Keratinocyte (primary cell): Measurements from ENCODE around the gene TIPIN. TPM values are rescaled to one million over a fixed set of nuclear protein-coding genes. Genes with fewer than 3 reads are reported as not detected.

Source experiments
- DNase-seq: peaks from one replicate; pipeline ENCODE4 v3.0.0-alpha.2; 2011; ENCODE audit warnings: low read depth, missing footprints, low spot score
- FAIRE-seq: peaks from 2 replicates; lab custom pipeline; 2011; peaks lifted over from hg19 to GRCh38; lab: Jason Lieb, UNC
- H2AFZ ChIP-seq: 2 replicates; pipeline ENCODE4 v1.6.0; 2012; ENCODE audit warnings: low read length, control low read depth, inconsistent platforms; ENCODE audit not compliant: control insufficient read depth
- H3K27ac ChIP-seq: 2 replicates; pipeline ENCODE4 v1.5.1; 2011; ENCODE audit warnings: low read length; ENCODE audit not compliant: control insufficient read depth, insufficient read depth
- H3K27me3 ChIP-seq: 3 replicates; pipeline ENCODE4 v1.6.0; 2011; ENCODE audit warnings: low read length; ENCODE audit not compliant: control insufficient read depth, insufficient read depth; ENCODE audit errors: extremely low read depth
- H3K36me3 ChIP-seq, 2 experiments: 2 replicates in 1 of 2; 3 replicates in 1 of 2; pipeline ENCODE4 v1.5.1; 2011; ENCODE audit warnings: low read length in 2 of 2, mild to moderate bottlenecking in 1 of 2; ENCODE audit not compliant: control insufficient read depth in 2 of 2, insufficient read depth in 2 of 2; ENCODE audit errors: extremely low read depth in 1 of 2
- H3K4me1 ChIP-seq: 3 replicates; pipeline ENCODE4 v1.5.1; 2011; ENCODE audit warnings: low read length; ENCODE audit not compliant: control insufficient read depth, insufficient read depth; ENCODE audit errors: extremely low read depth
- H3K4me2 ChIP-seq: 3 replicates; pipeline ENCODE4 v1.6.0; 2011; ENCODE audit warnings: low read depth, low read length; ENCODE audit not compliant: control insufficient read depth, insufficient read depth; ENCODE audit errors: extremely low read depth
- H3K4me3 ChIP-seq, 3 experiments: fragments of 200-600 bp in 1 of 3; sonication (generic) in 1 of 3; 2 replicates in 2 of 3; 3 replicates in 1 of 3; pipeline ENCODE4 v1.5.1; 2011 to 2016; ENCODE audit warnings: low read length in 3 of 3, mild to moderate bottlenecking in 3 of 3, control low read depth in 2 of 3, inconsistent platforms in 1 of 3, low read depth in 1 of 3, mixed read lengths in 1 of 3, mixed run types in 1 of 3, moderate library complexity in 1 of 3; ENCODE audit not compliant: control insufficient read depth in 2 of 3, insufficient read depth in 2 of 3; ENCODE audit errors: extremely low read depth in 1 of 3
- H3K79me2 ChIP-seq: 2 replicates; pipeline ENCODE4 v1.6.0; 2012; ENCODE audit warnings: low read length; ENCODE audit not compliant: control insufficient read depth, insufficient read depth
- H3K9ac ChIP-seq: 3 replicates; pipeline ENCODE4 v1.6.0; 2011; ENCODE audit warnings: low read length; ENCODE audit not compliant: control insufficient read depth, insufficient read depth; ENCODE audit errors: extremely low read depth
- H3K9me1 ChIP-seq: 3 replicates; pipeline ENCODE4 v1.6.0; 2011; ENCODE audit warnings: low read length; ENCODE audit not compliant: control insufficient read depth, insufficient read depth; ENCODE audit errors: extremely low read depth
- H3K9me3 ChIP-seq: 2 replicates; pipeline ENCODE4 v1.5.1; 2012; ENCODE audit warnings: low read depth, low read length; ENCODE audit not compliant: control insufficient read depth
- H4K20me1 ChIP-seq: 3 replicates; pipeline ENCODE4 v1.6.0; 2011; ENCODE audit warnings: low read length; ENCODE audit not compliant: control insufficient read depth, insufficient read depth; ENCODE audit errors: extremely low read depth
- CTCF ChIP-seq, 3 experiments: IDR thresholded peaks in 1 of 3; conservative IDR thresholded peaks in 1 of 3; optimal IDR thresholded peaks in 1 of 3; 2 replicates in 2 of 3; 3 replicates in 1 of 3; pipeline versions ENCODE3 to v1.5.1; 2011; ENCODE audit warnings: low read length in 3 of 3, mild to moderate bottlenecking in 3 of 3, moderate library complexity in 2 of 3, control low read depth in 1 of 3, inconsistent platforms in 1 of 3; ENCODE audit not compliant: insufficient read depth in 2 of 3; ENCODE audit errors: extremely low read depth in 1 of 3
- EZH2 ChIP-seq: IDR thresholded peaks from one replicate; pipeline ENCODE4 v1.6.1; 2012; ENCODE audit warnings: inconsistent platforms, mild to moderate bottlenecking, low read length, moderate library complexity
- dilution Hi-C: fragments of 300-500 bp; cut with MboI; formaldehyde crosslinking; loops from one replicate; pipeline ENCODE4 v1.7.0; 2020; ENCODE audit warnings: low sequenced_read_pairs; ENCODE audit not compliant: extremely low pct_ligation_motif_present
- polyA plus RNA-seq, 5 experiments: library from polyadenylated mRNA; depleted of rRNA in 3 of 5; stranded (reverse) in 3 of 5; stranded (forward) in 1 of 5; unstranded in 1 of 5; fragments of >200 nt; gene quantifications; 1 replicate in 1 of 5; 2 replicates in 3 of 5; 3 replicates in 1 of 5; pipeline versions ENCODE4 v1.2.1 to v1.2.3, GENCODE V29; 2011 to 2012; ENCODE audit warnings: missing spikeins in 2 of 5, low read depth in 1 of 5, low replicate concordance in 1 of 5

Gene TIPIN
- polyA plus RNA-seq, 1 donor (not counting 4 experiments of a cell fraction or from before 2014, with no cell fraction given), result 11.9 TPM

GRCh38 chr15:66405007-66405406 lies 48.5 kb upstream of the TIPIN start:
- no peak for FAIRE-seq
- H3K9me3 ChIP-seq, result no peaks in the 10 kb centered on the region
- no peak overlapping the region for H3K4me3 ChIP-seq
- dilution Hi-C loops, result no loop called here
- no peak overlapping the region for H3K9ac ChIP-seq
- peaks cover 11% of the 10 kb centered on the region for H4K20me1 ChIP-seq
- no peaks in the 10 kb centered on the region for H3K27me3 ChIP-seq
- H3K79me2 ChIP-seq, result peaks cover 99% of the 10 kb centered on the region
- H2AFZ ChIP-seq, result no peak overlapping the region
- peaks cover 3% of the 10 kb centered on the region for H3K9me1 ChIP-seq
- H3K27ac ChIP-seq, result no peak overlapping the region
- peaks cover 2 to 3% of the 10 kb centered on the region in 2 experiments for H3K36me3 ChIP-seq
- H3K4me1 ChIP-seq, result peaks cover 24% of the 10 kb centered on the region
- TF ChIP-seq CTCF (optimal IDR thresholded peaks at IDR 0.05 in 1 of 3, IDR thresholded peaks at IDR 0.05 in 1 of 3, conservative IDR thresholded peaks at IDR 0.05 in 1 of 3; ENCODE audit: extremely low read depth in 1 of 3, insufficient read depth in 2 of 3, low read length in 3 of 3) (no peak), EZH2 (no peak)
- no peak overlapping the region for H3K4me2 ChIP-seq
- DNase-seq, result no peak

GRCh38 chr15:66404532-66404931 lies 48.0 kb upstream of the TIPIN start:
- no peak for TF ChIP-seq CTCF (optimal IDR thresholded peaks at IDR 0.05 in 1 of 3, IDR thresholded peaks at IDR 0.05 in 1 of 3, conservative IDR thresholded peaks at IDR 0.05 in 1 of 3; ENCODE audit: extremely low read depth in 1 of 3, insufficient read depth in 2 of 3, low read length in 3 of 3)
- H3K4me2 ChIP-seq, result no peak overlapping the region
- dilution Hi-C loops, result loop anchor here (5.0 kb wide), 1 partner anchor 38 kb away; no protein-coding TSS in a partner anchor
- no peak overlapping the region for H2AFZ ChIP-seq
- no peak overlapping the region for H3K9ac ChIP-seq
- H3K4me1 ChIP-seq, result peaks cover 28% of the 10 kb centered on the region
- no peak overlapping the region for H3K27ac ChIP-seq
- FAIRE-seq (no peak), DNase-seq (no peak)
- peaks cover 12% of the 10 kb centered on the region for H4K20me1 ChIP-seq
- no peaks in the 10 kb centered on the region for H3K9me3 ChIP-seq
- H3K9me1 ChIP-seq, result peaks cover 3% of the 10 kb centered on the region
- H3K4me3 ChIP-seq, result no peak overlapping the region
- H3K27me3 ChIP-seq, result no peaks in the 10 kb centered on the region
- peaks cover 0 to 3% of the 10 kb centered on the region in 2 experiments for H3K36me3 ChIP-seq
- H3K79me2 ChIP-seq, result peaks cover 99% of the 10 kb centered on the region
